Mucosa of descending colon (tissue), 3 donors: ENCODE measurements around the gene SLC37A4. TPM values are rescaled to one million over a fixed set of nuclear protein-coding genes. Genes with fewer than 3 reads are reported as not detected.

Source experiments
- ATAC-seq: fragments of 200-7000 bp; cut with Tn5 transposase; one replicate; pipeline ENCODE4 v1.9.1; 2020; ENCODE audit warnings: mild to moderate bottlenecking, moderate library complexity
- DNase-seq, 3 donors: peaks; one replicate each; pipeline ENCODE4 v3.0.0-alpha.2; 2020
- H3K36me3 ChIP-seq: fragments of 200-600 bp; one replicate; pipeline ENCODE4 v1.8.0; 2021; ENCODE audit warnings: low read depth, mild to moderate bottlenecking
- H3K4me1 ChIP-seq: fragments of 200-600 bp; one replicate; pipeline ENCODE4 v1.8.0; 2021; ENCODE audit warnings: low read depth, mild to moderate bottlenecking
- H3K4me3 ChIP-seq: fragments of 200-600 bp; one replicate; pipeline ENCODE4 v1.8.0; 2021; ENCODE audit warnings: mild to moderate bottlenecking
- H3K9me3 ChIP-seq: fragments of 200-600 bp; one replicate; pipeline ENCODE4 v1.8.0; 2021; ENCODE audit warnings: mild to moderate bottlenecking
- intact Hi-C, 2 donors: fragments of 100-400 bp; cut with DNase I in 1 of 2; cut with micrococcal nuclease in 1 of 2; formaldehyde crosslinking; loops; one replicate each; pipeline versions ENCODE4 v1.11.0 to v1.11.1; 2022; cut with DNase I, micrococcal nuclease
- microRNA-seq: library from miRNA; unstranded; fragments of <30 nt; microRNA quantifications from one replicate; pipeline ENCODE4, GENCODE V29; 2019
- total RNA-seq, 3 donors: library from RNA; stranded (reverse); fragmentation: NEBNext Ultra II Directional in 2 of 3; extraction: Animal tissue kit (Norgen Biotek cat#: 25700) in 2 of 3; gene quantifications; one replicate each; pipeline versions ENCODE4 v1.2.1 to v1.2.4, GENCODE V29; 2021 to 2023
- TF ChIP-seq, protein P1 (sequence below): fragments of 200-600 bp; IDR thresholded peaks from one replicate; pipeline ENCODE4 v1.8.0; 2022; ENCODE audit warnings: antibody characterized with exemption, mild to moderate bottlenecking
- donor health status: DM: no; HTN: no; CAD: no; lungs with moderate emphysema.
- donor health status: DM: no; HTN: no; CAD: no.
- donor health status: DM: no; HTN: yes; CAD: no.

SLC37A4 gene
- total RNA-seq, 3 donors from 2014 or later = 23.3 to 70.8 (median 57.0) TPM

DNA sequence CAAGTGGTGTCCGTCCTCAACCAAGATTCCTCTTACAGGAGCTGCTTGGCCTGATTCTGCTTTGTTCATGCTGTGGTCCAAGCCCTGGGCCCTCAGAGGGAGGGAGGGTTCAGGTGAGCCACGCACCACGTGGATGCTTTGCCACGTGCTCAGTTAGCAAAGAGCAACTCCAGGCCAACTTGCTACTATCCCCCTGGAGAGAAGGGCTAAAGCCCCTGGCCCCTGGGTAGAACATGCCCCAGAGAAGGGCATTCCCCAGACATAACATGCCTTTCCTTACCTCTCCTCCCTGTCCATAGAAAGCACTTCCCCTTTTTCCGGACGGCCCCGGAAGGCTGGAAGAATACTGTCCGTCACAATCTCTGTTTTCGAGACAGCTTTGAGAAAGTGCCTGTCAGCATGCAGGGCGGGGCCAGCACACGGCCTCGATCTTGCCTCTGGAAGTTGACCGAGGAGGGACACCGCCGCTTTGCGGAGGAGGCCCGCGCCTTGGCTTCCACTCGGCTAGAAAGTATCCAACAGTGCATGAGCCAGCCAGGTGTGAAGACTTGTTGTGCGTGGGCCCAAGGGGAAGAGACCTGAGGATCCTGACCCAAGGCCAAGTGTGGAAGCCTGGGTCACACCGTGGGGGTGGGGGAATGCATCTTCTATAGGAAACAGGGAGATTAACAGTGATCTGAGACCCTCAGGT is 50.3 kb downstream of the SLC37A4 start:
- H3K4me1 ChIP-seq = no peaks in the 10 kb centered on the region
- intact Hi-C loops = no loop called here
- TF ChIP-seq, protein P1, sequence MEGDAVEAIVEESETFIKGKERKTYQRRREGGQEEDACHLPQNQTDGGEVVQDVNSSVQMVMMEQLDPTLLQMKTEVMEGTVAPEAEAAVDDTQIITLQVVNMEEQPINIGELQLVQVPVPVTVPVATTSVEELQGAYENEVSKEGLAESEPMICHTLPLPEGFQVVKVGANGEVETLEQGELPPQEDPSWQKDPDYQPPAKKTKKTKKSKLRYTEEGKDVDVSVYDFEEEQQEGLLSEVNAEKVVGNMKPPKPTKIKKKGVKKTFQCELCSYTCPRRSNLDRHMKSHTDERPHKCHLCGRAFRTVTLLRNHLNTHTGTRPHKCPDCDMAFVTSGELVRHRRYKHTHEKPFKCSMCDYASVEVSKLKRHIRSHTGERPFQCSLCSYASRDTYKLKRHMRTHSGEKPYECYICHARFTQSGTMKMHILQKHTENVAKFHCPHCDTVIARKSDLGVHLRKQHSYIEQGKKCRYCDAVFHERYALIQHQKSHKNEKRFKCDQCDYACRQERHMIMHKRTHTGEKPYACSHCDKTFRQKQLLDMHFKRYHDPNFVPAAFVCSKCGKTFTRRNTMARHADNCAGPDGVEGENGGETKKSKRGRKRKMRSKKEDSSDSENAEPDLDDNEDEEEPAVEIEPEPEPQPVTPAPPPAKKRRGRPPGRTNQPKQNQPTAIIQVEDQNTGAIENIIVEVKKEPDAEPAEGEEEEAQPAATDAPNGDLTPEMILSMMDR = no peak
- peak in 2 of 3 donors; percentile 23 to 58 for DNase-seq
- no peak overlapping the region for H3K4me3 ChIP-seq
- no peaks in the 10 kb centered on the region for H3K9me3 ChIP-seq
- no peaks in the 10 kb centered on the region for H3K36me3 ChIP-seq
- peak; percentile 71 for ATAC-seq

DNA sequence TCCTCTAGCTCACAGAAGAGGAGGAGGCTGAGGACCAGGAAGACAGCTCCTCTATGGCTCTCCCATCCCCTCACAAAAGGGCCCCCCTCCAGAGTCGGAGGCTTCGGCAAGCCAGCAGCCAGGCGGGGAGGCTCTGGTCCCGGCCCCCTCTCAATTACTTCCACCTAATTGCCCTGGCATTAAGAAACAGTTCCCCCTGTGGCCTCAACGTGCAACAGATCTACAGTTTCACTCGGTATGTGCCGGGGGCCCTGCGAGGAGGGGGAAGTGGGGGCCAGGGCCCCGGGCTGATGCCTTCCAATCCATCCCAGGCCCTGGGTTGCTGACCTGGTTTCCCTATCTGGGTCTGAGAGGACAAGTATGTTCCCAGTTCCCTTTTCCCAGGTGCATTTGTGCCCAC is 51.2 kb downstream of the SLC37A4 start:
- intact Hi-C loops = no loop called here

DNA sequence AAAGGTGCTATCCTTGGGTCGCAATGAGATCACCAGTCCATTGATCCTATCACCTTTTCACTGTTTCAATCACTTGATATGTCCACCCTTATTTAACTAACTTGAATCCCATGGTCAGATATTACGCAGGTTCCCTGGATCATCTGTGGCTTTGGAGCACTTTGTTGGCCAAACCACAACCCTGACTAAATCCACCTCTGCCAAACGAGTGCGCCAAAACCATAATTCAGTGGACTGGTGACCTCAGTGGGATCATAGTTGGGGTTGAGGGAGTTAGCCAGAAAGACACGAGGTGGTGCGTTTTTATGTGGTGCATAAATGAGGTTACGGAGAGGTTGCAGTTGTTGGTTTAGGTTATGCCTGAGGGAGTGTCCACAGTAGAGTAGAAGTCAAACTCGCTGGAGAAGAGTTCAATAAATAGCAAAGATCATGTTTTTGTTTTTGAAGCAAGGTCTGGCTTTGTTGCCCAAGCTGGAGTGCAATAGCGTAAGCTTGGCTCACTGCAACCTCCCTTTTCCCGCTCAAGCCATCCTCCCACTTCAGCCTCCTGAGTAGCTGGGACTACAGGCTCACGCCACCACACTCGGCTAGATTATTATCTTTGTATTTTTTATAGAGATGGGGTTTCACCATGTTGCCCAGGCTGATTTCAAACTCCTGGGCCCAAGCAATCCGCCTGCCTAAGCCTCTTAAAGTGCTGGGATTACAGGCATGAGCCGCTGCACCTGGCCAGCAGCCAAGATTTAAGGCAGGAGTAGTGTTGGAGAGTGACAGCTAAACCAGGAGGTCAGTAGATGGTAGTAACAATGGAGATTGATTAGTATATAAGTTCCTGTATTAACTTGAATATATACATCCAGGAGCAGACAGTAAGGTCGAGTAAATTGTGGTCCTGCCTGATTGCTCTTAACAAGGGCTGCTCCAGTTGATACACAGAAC is 54.6 kb downstream of the SLC37A4 start:
- Histone ChIP-seq H3K4me3 (no peak overlapping the region), H3K4me1 (no peaks in the 10 kb centered on the region), H3K36me3 (no peaks in the 10 kb centered on the region), H3K9me3 (no peaks in the 10 kb centered on the region)
- TF ChIP-seq, protein P1 = no peak
- intact Hi-C loops = no loop called here
- ATAC-seq (no peak), DNase-seq (no peak)

More for the DNA sequence above, 51.2 kb downstream of the SLC37A4 start:
- TF ChIP-seq, protein P1 = no peak
- no peaks in the 10 kb centered on the region for H3K36me3 ChIP-seq
- DNase-seq (no peak), ATAC-seq (no peak)
- H3K9me3 ChIP-seq = no peaks in the 10 kb centered on the region
- no peak overlapping the region for H3K4me3 ChIP-seq
- H3K4me1 ChIP-seq = no peaks in the 10 kb centered on the region

Small RNAs within 50 kb of the gene (microRNA-seq; reads per million reads assigned to microRNA genes)
- not detected for gene MIR3656

Other genes with a start within 250 kb of the SLC37A4 start
- 100 to 1,000 TPM in 1 of 3 donors, 10 to 100 TPM in 2; 86.9 to 158 (median 97.6) TPM for gene DDX6, start 239.7 kb downstream of the SLC37A4 start, total RNA-seq
- gene CXCR5, start 147.0 kb downstream of the SLC37A4 start, total RNA-seq = under 1 TPM in 2 of 3 donors, not detected in 1; 0.12 to 0.23 TPM
- 10 to 100 TPM; 28.6 to 70.1 (median 41.7) TPM for gene BCL9L, start 105.0 kb downstream of the SLC37A4 start, total RNA-seq
- not detected for gene UPK2, start 74.6 kb downstream of the SLC37A4 start, total RNA-seq
- not detected for gene FOXR1, start 59.1 kb downstream of the SLC37A4 start, total RNA-seq
- gene CENATAC, start 32.7 kb downstream of the SLC37A4 start, total RNA-seq = 10 to 100 TPM; 24.6 to 33.4 (median 30.9) TPM
- 100 to 1,000 TPM; 721 to 887 (median 781) TPM for gene RPS25, start 12.5 kb downstream of the SLC37A4 start, total RNA-seq
- gene TRAPPC4, start 12.1 kb downstream of the SLC37A4 start, total RNA-seq = 10 to 100 TPM; 52.7 to 58.4 (median 57.4) TPM
- gene HYOU1, start 26.3 kb upstream of the SLC37A4 start, total RNA-seq = 100 to 1,000 TPM in 2 of 3 donors, 10 to 100 TPM in 1; 82.0 to 119 (median 101) TPM
- 10 to 100 TPM; 26.1 to 34.8 (median 29.1) TPM for gene VPS11, start 36.9 kb upstream of the SLC37A4 start, total RNA-seq
- 10 to 100 TPM; 17.2 to 27.8 (median 19.5) TPM for gene HMBS, start 54.0 kb upstream of the SLC37A4 start, total RNA-seq
- gene DPAGT1, start 71.0 kb upstream of the SLC37A4 start, total RNA-seq = 10 to 100 TPM; 36.9 to 48.2 (median 39.5) TPM
- 10 to 100 TPM; 25.8 to 47.1 (median 36.1) TPM for gene C2CD2L, start 76.5 kb upstream of the SLC37A4 start, total RNA-seq
- 10 to 100 TPM; 37.2 to 58.1 (median 42.2) TPM for gene HINFP, start 90.7 kb upstream of the SLC37A4 start, total RNA-seq
- gene ABCG4, start 118.2 kb upstream of the SLC37A4 start, total RNA-seq = under 1 TPM in 2 of 3 donors, not detected in 1; 0.07 to 0.85 TPM
- gene NLRX1, start 137.8 kb upstream of the SLC37A4 start, total RNA-seq = 10 to 100 TPM; 14.1 to 19.3 (median 16.3) TPM
- gene NHERF4, start 154.6 kb upstream of the SLC37A4 start, total RNA-seq = 100 to 1,000 TPM in 1 of 3 donors, 10 to 100 TPM in 2; 52.9 to 151 (median 75.8) TPM
- 10 to 100 TPM; 11.0 to 24.4 (median 13.1) TPM for gene CBL, start 175.5 kb upstream of the SLC37A4 start, total RNA-seq